ENCODE measurements around the gene PDE4D. TPM values are rescaled to one million over a fixed set of nuclear protein-coding genes. Genes with fewer than 3 reads are reported as not detected.

Gene PDE4D
- total RNA-seq, 2 experiments from 2014 or later, result 164 to 175 TPM

- Mint-ChIP-seq H3K27ac (no peak overlapping the region), H3K4me3 (no peak overlapping the region), H3K36me3 (ENCODE audit: low read depth) (no peaks in the 10 kb centered on the region), H3K9me3 (no peaks in the 10 kb centered on the region), H3K4me1 (ENCODE audit: low read depth) (no peaks in the 10 kb centered on the region), H3K27me3 (no peaks in the 10 kb centered on the region)
- DNase-seq, result no peak
- no peak for ATAC-seq (ENCODE audit: poor library complexity)
- Histone ChIP-seq H3K27ac (ENCODE audit: low read depth in 1 of 2, low read length in 2 of 2) (no peak overlapping the region), H3K4me1 (ENCODE audit: insufficient read depth, low read length) (no peaks in the 10 kb centered on the region), H3K27me3 (ENCODE audit: control insufficient read depth in 1 of 2, insufficient read depth in 2 of 2, low read length in 2 of 2) (no peaks in the 10 kb centered on the region), H3K36me3 (ENCODE audit: insufficient read depth, low read length) (no peaks in the 10 kb centered on the region), H3K9me3 (ENCODE audit: control insufficient read depth in 1 of 2, insufficient read depth in 1 of 2, low read length in 2 of 2) (no peaks in the 10 kb centered on the region), H3K4me3 (ENCODE audit: low read length) (no peak overlapping the region)
- intact Hi-C loops (cut with DNase I, micrococcal nuclease), result no loop called here
- CTCF ChIA-PET, result no interaction called here
- no peak for TF ChIP-seq CTCF (IDR thresholded peaks at IDR 0.05)
- POLR2A ChIA-PET, result no interaction called here
Observed at GRCh38 chr5:59540366-59540765, 353.2 kb downstream of the PDE4D start.

DNA sequence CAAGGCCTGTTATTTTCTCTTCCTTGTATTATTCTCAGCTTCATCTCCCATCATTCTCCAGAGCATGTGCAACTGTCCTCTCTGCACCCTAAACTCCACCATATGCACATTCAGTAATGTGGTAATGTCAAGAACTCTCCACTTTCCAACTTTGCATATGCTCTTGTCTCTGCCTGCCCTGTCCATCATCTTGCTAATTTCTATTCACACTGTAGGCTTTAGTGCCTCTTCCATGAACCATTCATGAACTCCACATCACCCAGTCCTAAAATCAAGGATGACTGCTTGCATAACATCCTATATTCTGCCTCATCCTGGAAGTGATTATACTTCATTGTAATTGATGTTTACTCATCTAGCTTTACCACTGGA is 354.8 kb downstream of the PDE4D start:
- H3K4me1 ChIP-seq (ENCODE audit: insufficient read depth, low read length), result no peaks in the 10 kb centered on the region
- Mint-ChIP-seq H3K9me3 (no peaks in the 10 kb centered on the region), H3K36me3 (ENCODE audit: low read depth) (no peaks in the 10 kb centered on the region), H3K4me3 (no peak overlapping the region), H3K27me3 (no peaks in the 10 kb centered on the region), H3K27ac (no peak overlapping the region), H3K4me1 (ENCODE audit: low read depth) (no peaks in the 10 kb centered on the region)
- no peaks in the 10 kb centered on the region for H3K27me3 ChIP-seq (ENCODE audit: control insufficient read depth in 1 of 2, insufficient read depth in 2 of 2, low read length in 2 of 2)
- intact Hi-C loops (cut with DNase I, micrococcal nuclease), result no loop called here
- DNase-seq (no peak), ATAC-seq (ENCODE audit: poor library complexity) (no peak)
- H3K27ac ChIP-seq (ENCODE audit: low read depth in 1 of 2, low read length in 2 of 2), result no peak overlapping the region
- no peak for TF ChIP-seq CTCF (IDR thresholded peaks at IDR 0.05)
- ChIA-PET POLR2A (no interaction called here), CTCF (no interaction called here)
- no peak overlapping the region for H3K4me3 ChIP-seq (ENCODE audit: low read length)
- H3K9me3 ChIP-seq (ENCODE audit: control insufficient read depth in 1 of 2, insufficient read depth in 1 of 2, low read length in 2 of 2), result no peaks in the 10 kb centered on the region
- H3K36me3 ChIP-seq (ENCODE audit: insufficient read depth, low read length), result no peaks in the 10 kb centered on the region

DNA sequence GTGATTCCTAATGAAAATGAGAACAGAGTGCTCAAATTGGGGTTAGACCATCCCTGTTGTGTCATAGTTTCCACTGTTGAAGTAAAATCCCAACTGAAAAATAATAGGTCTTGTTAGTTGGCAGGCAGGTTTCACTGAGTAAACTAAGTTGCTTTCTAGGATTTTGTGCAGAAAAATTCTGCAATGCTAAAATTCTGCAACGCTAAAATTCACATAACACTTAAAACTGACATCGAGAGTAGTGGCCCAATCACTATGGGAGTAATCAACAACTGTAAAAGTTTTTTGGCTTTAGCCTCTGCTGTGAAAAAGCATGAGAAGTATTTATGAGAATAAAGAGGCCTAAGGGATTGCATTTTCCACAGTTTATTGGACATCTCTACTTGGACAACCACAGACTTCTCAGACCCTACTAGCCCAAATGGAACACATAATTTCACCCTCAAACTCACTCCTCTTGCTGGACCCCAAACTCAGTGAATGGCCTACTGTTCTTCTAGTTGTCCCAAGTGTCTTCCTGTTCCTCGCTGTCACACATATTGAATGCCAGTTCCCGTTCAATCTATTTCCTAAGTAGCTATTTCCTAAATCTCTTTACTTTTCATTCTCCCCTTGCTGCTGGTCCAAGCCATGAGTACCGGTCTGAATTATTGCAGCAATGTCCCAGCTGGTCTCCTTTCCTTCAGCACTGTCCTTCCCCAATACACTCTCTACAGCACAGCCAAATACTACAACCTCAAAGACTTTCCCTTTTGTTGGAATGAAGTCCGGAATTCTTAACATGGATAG is 355.4 kb downstream of the PDE4D start:
- Histone ChIP-seq H3K27ac (ENCODE audit: low read depth in 1 of 2, low read length in 2 of 2) (no peak overlapping the region), H3K36me3 (ENCODE audit: insufficient read depth, low read length) (no peaks in the 10 kb centered on the region), H3K9me3 (ENCODE audit: control insufficient read depth in 1 of 2, insufficient read depth in 1 of 2, low read length in 2 of 2) (no peaks in the 10 kb centered on the region), H3K4me1 (ENCODE audit: insufficient read depth, low read length) (no peaks in the 10 kb centered on the region), H3K27me3 (ENCODE audit: control insufficient read depth in 1 of 2, insufficient read depth in 2 of 2, low read length in 2 of 2) (no peaks in the 10 kb centered on the region), H3K4me3 (ENCODE audit: low read length) (no peak overlapping the region)
- no peak for DNase-seq
- H3K4me3 Mint-ChIP-seq, result no peak overlapping the region
- ChIA-PET CTCF (no interaction called here), POLR2A (no interaction called here)
- intact Hi-C loops (cut with DNase I, micrococcal nuclease), result no loop called here
- no peak for TF ChIP-seq CTCF (IDR thresholded peaks at IDR 0.05)
- H3K36me3 Mint-ChIP-seq (ENCODE audit: low read depth), result no peaks in the 10 kb centered on the region
- H3K9me3 Mint-ChIP-seq, result no peaks in the 10 kb centered on the region
- no peak for ATAC-seq (ENCODE audit: poor library complexity)
- no peaks in the 10 kb centered on the region for H3K4me1 Mint-ChIP-seq (ENCODE audit: low read depth)
- H3K27me3 Mint-ChIP-seq, result no peaks in the 10 kb centered on the region
- H3K27ac Mint-ChIP-seq, result no peak overlapping the region
